SKM-1 (cell line): Measurements from ENCODE around the gene MED7.
A peak's percentile ranks its signal among the peaks of the same experiment; 100 is the strongest.

Experiments
- DNase-seq: peaks from one replicate; lab custom pipeline; 2025; ENCODE audit not compliant: unreplicated experiment; lab: John Stamatoyannopoulos, UW

The MED7 gene

DNA sequence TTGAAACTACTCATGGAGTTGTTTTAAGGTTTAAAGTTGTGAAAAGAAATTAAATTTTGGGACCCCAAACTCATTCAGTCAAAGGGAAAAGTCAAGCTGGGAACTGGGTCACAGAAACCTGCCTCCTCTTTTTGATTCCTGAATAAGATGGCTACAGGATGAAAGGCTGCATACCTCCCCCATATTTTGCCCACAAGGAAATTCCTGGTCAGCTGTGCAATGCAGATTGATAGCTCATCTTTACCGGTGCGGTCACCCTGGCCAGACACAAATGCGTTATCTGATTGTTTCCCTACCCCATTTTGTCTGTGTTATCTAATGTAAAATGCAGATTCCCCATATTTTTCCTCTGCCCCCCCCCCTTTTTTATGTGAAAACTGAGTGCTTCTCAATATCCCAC, 35.2 kb downstream of the MED7 start:
- no peak for DNase-seq

GRCh38 chr5:157106630-157107461, 35.8 kb downstream of the MED7 start:
- DNase-seq = peak; percentile 49

GRCh38 chr5:157100140-157100679, 42.5 kb downstream of the MED7 start:
- peak; percentile 81 for DNase-seq

GRCh38 chr5:157088342-157088990, 54.2 kb downstream of the MED7 start:
- DNase-seq = no peak
